Measurements from ENCODE around the gene DHX34.

DNA sequence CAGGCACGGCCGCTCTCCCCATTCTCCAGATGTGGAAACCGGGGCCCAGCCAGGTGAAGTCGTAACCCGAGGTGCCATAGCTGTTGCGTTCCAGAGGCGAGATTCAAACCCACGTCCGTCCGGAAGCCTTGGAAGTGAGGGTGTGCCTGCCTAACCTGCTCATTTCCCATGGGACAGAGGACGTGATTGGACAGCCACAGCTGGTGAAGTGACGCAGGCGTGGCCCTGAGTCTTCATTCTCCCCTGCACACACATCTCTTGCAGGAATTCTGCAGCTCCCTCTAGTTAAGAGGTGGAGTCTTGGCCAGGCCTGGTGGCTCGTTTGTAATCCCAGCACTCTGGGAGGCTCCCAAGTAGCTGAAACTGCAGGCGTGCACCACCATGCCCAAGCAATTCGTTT lies 53.4 kb downstream of the DHX34 start:
- TF ChIP-seq, protein P1, sequence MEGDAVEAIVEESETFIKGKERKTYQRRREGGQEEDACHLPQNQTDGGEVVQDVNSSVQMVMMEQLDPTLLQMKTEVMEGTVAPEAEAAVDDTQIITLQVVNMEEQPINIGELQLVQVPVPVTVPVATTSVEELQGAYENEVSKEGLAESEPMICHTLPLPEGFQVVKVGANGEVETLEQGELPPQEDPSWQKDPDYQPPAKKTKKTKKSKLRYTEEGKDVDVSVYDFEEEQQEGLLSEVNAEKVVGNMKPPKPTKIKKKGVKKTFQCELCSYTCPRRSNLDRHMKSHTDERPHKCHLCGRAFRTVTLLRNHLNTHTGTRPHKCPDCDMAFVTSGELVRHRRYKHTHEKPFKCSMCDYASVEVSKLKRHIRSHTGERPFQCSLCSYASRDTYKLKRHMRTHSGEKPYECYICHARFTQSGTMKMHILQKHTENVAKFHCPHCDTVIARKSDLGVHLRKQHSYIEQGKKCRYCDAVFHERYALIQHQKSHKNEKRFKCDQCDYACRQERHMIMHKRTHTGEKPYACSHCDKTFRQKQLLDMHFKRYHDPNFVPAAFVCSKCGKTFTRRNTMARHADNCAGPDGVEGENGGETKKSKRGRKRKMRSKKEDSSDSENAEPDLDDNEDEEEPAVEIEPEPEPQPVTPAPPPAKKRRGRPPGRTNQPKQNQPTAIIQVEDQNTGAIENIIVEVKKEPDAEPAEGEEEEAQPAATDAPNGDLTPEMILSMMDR (IDR thresholded peaks at IDR 0.05) = no peak
- TF ChIP-seq, protein P2, sequence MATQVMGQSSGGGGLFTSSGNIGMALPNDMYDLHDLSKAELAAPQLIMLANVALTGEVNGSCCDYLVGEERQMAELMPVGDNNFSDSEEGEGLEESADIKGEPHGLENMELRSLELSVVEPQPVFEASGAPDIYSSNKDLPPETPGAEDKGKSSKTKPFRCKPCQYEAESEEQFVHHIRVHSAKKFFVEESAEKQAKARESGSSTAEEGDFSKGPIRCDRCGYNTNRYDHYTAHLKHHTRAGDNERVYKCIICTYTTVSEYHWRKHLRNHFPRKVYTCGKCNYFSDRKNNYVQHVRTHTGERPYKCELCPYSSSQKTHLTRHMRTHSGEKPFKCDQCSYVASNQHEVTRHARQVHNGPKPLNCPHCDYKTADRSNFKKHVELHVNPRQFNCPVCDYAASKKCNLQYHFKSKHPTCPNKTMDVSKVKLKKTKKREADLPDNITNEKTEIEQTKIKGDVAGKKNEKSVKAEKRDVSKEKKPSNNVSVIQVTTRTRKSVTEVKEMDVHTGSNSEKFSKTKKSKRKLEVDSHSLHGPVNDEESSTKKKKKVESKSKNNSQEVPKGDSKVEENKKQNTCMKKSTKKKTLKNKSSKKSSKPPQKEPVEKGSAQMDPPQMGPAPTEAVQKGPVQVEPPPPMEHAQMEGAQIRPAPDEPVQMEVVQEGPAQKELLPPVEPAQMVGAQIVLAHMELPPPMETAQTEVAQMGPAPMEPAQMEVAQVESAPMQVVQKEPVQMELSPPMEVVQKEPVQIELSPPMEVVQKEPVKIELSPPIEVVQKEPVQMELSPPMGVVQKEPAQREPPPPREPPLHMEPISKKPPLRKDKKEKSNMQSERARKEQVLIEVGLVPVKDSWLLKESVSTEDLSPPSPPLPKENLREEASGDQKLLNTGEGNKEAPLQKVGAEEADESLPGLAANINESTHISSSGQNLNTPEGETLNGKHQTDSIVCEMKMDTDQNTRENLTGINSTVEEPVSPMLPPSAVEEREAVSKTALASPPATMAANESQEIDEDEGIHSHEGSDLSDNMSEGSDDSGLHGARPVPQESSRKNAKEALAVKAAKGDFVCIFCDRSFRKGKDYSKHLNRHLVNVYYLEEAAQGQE (IDR thresholded peaks at IDR 0.05; ENCODE audit: low read depth, low read length) = no peak
